ENCODE measurements around the gene KCNIP4.

DNA sequence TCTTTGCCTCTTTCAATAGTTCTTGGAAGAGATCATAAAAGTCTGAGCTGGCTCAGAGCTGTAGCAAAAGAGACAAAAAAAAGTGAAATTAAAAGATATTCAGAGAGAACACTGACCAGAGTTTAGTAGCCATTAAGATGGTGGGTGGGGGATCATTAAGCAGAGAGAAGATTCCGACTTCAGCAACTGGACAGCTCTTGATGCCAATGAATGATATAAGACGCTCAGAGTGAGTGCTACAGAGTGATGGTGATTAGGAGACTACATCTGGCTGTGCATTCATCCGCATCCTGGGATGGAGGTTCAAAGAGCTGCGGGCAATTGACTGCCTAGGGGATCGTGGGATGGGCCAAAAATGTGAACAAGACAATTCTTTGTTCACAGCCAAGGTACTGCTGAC lies 1069.8 kb downstream of the KCNIP4 start:
- no peak for TF ChIP-seq ZNF274 (IDR thresholded peaks at IDR 0.05; ENCODE audit: low read depth, low read length)
- TF ChIP-seq YY1 (IDR thresholded peaks at IDR 0.05; ENCODE audit: insufficient read depth, insufficient read length) = no peak
